Choroid plexus epithelial cell (primary cell): ENCODE data around the gene CSAG1.
"Not testable (repeated sequence)": the region's sequence is repeated elsewhere in the genome, so short reads cannot be mapped to it uniquely, and the experiment has no call there.

Experiments used
- DNase-seq: peaks from one replicate; pipeline ENCODE4 v3.0.0-alpha.2; 2010; ENCODE audit warnings: low read depth
- H3K4me3 ChIP-seq: 2 replicates; pipeline ENCODE4 v1.5.1; 2011; ENCODE audit warnings: low read depth, mild to moderate bottlenecking, control low read depth, low read length, moderate library complexity
- CTCF ChIP-seq: conservative IDR thresholded peaks from 2 replicates; pipeline ENCODE4 v1.5.1; 2011; ENCODE audit warnings: low read depth, mild to moderate bottlenecking, control low read depth, inconsistent platforms, low read length, moderate library complexity

Gene CSAG1

GRCh38 chrX:152735860-152736511 is 2.5 kb upstream of the CSAG1 start:
- no peak overlapping the region for H3K4me3 ChIP-seq
- DNase-seq = no peak
- TF ChIP-seq CTCF = no peak

- no peak for TF ChIP-seq CTCF
- H3K4me3 ChIP-seq = no peak overlapping the region
- DNase-seq = no peak
Measured at GRCh38 chrX:152735101-152735500, 1.6 kb upstream of the CSAG1 start.

- not testable (repeated sequence) for DNase-seq, H3K4me3 ChIP-seq
Measured at GRCh38 chrX:152734143-152734858, 780 bp upstream of the CSAG1 start.

- no peak for DNase-seq
- TF ChIP-seq CTCF = no peak
- H3K4me3 ChIP-seq = no peak overlapping the region
Measured at GRCh38 chrX:152725409-152725808, 8.1 kb downstream of the CSAG1 start.

GRCh38 chrX:152713815-152714787 is 19.4 kb downstream of the CSAG1 start, which contains the start of gene MAGEA2B:
MAGEA2B (plus strand) TSS chrX:152714628; CDS start chrX:152717107, 2,479 bp downstream.
- not testable (repeated sequence) for H3K4me3 ChIP-seq, DNase-seq

GRCh38 chrX:152713195-152713594 is 20.3 kb downstream of the CSAG1 start:
- not testable (repeated sequence) for DNase-seq, H3K4me3 ChIP-seq

- not testable (repeated sequence) for DNase-seq, H3K4me3 ChIP-seq
Measured at GRCh38 chrX:152709173-152709572, 24.3 kb downstream of the CSAG1 start, which contains the start of gene CSAG2. CSAG2 (minus strand) TSS chrX:152709273; CDS start chrX:152709112, 161 bp downstream.

GRCh38 chrX:152706500-152706899 is 27.0 kb downstream of the CSAG1 start:
- H3K4me3 ChIP-seq = not testable (repeated sequence)

GRCh38 chrX:152700390-152700789 is 33.1 kb downstream of the CSAG1 start:
- DNase-seq, H3K4me3 ChIP-seq: not testable (repeated sequence)

More at GRCh38 chrX:152706500-152706899, 27.0 kb downstream of the CSAG1 start:
- DNase-seq = not testable (repeated sequence)

GRCh38 chrX:152697952-152698931 is 35.3 kb downstream of the CSAG1 start, which contains the start of gene MAGEA3:
MAGEA3 (plus strand) TSS chrX:152698794; CDS start chrX:152700833, 2,039 bp downstream.
- H3K4me3 ChIP-seq, DNase-seq: not testable (repeated sequence)

GRCh38 chrX:152681012-152681411 is 52.5 kb downstream of the CSAG1 start:
- DNase-seq, H3K4me3 ChIP-seq: not testable (repeated sequence)
